Stimulated activated naive CD4-positive, alpha-beta T cell (primary cell): ENCODE data around the gene PCNX1.
"Not testable (repeated sequence)": the region's sequence is repeated elsewhere in the genome, so short reads cannot be mapped to it uniquely, and the experiment has no call there.

Source experiments
- DNase-seq, 6 experiments: peaks; one replicate each; lab custom pipeline; 2025; lab: John Stamatoyannopoulos, UW

Gene PCNX1

DNA sequence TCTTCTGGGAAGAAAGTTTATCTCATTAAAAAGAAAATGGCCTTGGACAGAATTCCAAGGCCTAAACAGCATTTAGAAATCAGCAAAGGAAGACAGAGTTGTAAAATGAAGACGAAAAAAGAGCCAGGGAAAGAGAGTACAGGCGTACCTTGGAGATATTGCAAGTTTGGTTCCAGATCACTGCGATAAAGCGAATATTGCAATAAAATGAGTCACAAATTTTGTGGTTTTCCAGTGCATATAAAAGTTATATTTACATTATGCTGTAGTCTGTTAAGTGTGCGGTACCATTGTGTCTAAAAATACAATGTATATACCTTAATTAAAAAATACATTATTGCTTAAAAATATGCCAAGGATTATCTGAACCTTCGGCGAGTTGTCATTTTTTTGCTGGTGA, 9.0 kb downstream of the PCNX1 start:
- DNase-seq = no peak

DNA sequence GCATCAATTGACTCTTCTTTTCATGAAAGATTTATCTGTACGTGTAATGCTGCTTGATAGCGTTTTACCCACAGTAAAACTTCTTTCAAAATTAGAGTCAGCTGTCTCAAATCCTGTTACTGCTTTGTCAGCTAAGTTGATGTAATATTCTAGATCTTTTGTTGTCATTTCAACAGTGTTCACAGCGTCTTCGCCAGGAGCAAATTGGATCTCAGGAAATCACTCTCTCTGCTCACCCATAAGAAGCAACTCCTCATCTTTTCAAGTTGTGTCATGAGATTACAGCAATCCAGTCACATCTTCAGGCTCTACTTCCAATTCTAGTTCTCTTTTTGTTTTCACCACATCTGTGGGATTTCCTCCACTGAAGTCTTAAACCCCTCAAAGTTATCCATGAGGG, 9.5 kb downstream of the PCNX1 start:
- DNase-seq = no peak

DNA sequence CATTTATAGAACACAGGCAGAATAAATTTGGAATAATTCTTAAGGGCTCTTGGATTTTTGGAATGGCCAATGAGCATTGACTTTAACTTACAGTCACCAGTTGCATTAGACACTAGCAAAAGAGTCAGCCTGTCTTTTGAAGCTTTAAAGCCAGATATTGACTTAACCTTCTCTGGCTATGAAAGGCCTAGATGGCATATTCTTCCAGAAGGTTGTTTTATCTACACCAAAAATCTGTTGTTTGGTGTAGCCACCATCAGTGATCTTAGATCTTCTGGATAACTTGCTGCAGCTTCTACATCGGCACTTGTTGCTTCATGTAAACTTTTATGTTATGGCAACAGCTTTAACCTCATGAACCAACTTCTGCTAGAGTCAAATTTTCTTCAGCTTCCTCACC, 10.4 kb downstream of the PCNX1 start:
- DNase-seq = peak in 3 of 6 experiments; percentile 12 to 27 (median 17)

DNA sequence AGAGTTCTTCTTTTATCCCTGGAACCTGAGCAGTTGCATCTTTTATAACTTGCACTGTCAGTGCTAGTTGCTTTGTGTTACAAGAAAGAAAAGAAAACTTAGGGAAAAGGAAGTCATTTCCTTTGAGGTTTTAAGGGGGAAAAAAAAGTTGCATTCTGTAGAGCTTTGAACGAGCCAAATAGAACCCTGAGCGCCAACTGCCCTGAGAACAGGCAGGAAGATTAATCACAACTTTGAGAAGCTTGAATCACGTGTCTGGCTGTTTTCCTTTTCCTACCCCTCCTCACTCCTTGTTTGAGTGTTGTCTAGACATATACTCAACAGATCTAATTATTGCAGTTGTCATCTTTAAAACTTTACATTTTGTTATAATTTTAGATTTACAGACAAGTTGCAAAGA, 12.5 kb downstream of the PCNX1 start:
- DNase-seq = peak in 1 of 6 experiments; percentile 6

DNA sequence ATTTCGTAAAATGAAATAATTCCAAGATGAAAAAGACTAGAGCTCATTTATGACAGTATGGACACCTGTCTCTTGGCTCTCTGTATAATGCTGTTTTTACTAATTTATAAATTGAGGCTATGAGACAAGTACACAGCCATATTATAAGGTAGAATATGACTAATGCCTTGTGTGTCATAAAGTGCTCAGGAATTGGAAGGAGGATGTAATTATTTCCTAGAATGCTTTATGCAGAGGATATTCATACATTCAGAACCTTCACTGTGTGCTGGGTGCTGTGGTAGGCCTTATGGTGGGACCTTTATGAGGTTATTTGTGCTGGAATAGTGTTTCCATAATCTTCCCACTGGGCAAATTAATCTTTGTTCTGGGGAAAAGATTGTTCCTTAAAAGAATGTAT, 13.3 kb downstream of the PCNX1 start:
- DNase-seq = no peak

DNA sequence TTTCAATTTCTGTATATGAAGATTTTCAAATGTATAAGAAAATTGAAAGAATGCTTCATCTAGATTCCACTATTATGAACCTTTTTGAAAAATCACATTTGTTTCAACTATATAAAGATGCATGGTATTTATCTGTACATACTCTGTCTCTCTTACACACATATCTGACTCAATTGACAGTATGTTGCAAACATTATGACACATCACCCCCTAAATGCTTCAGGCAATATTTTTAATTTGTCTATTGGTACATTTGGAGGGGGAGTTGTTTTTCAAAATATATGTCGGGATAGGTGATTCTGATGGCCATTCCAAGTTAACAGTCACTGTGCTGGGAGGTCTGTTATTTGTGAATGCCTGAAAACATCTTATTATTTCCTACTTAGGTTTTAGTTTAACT, 14.4 kb downstream of the PCNX1 start:
- DNase-seq = no peak

DNA sequence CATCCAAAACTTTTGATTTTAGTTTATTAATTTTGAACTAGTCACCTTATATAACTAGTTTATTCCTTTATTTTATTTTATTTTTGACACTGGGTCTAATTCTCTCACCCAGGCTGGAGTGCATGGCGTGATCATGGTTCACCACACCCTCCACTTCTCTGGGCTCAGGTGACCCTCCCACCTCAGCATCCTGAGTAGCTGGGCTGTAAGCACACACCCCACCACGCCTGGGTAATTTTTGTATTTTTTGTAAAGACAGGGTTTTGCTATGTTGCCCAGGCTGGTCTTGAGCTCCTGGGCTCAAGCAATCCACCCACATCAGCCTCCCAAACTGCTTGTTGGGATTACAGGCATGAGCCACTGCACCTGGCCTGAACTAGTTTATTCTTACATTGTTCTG, 17.3 kb downstream of the PCNX1 start:
- no peak for DNase-seq

DNA sequence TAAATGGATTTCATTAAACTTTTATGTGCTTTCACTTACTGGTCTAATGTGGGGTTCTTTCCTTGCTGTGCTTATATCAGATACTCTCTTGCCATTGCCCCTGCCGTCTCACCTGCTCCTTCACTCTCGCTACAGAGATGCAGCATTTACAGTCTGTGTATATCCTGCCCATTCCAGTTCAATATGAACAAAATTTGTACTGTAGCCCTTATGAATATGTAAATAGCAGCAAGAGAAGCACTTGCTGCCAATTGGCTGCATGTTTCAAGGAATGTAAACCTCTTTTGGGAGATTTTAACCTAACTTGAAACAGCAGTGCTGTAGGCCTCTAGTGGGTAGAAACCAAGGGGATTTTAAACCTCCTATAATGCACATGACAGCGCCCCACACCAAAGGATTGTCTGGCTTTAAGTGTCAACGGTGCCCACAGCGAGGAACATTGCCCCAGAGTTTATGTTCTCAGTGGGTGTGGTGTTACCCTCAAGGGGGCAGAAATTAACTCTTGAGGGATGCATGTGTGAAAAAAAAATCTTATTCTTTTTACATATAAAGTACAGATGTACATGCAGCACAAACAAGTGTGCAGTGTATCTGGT, 19.1 kb downstream of the PCNX1 start:
- DNase-seq = no peak

DNA sequence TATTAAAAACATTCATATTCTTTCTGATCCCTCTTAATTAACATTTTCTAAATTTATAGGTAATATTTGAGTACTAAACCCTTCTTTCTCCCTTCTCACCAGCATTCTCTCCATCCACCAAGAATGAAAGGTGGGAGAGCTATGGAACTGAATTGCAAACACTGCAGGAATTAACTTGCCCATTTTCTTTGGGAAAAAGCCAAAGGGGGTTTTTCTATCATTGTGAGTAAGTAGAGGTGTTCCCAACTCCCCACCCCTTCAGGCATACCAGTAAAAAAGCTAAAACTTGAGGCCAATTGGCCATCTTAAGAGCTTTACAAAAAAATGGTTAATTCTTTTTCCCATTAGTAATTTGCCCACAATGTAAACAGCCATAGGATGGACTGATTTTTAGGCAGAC, 23.7 kb downstream of the PCNX1 start:
- DNase-seq = no peak

DNA sequence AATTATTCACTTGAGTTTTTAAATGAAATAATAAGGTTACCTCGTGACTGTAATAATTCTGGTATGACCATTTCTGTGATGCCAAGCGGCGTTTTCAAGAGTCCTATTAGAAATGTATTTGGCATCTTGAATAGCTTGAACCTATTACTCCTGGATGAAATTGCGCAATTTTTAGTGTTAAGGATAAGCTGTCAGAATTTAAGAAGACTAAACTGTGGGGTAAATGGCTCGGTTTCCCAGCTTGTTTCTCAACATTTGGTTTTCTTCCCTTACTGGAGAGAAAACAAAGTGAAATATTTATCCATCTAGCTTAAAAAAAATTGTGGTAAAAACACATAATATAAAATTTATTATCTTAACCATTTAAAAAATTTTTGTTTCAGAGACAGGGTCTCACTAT, 26.8 kb downstream of the PCNX1 start:
- no peak for DNase-seq

DNA sequence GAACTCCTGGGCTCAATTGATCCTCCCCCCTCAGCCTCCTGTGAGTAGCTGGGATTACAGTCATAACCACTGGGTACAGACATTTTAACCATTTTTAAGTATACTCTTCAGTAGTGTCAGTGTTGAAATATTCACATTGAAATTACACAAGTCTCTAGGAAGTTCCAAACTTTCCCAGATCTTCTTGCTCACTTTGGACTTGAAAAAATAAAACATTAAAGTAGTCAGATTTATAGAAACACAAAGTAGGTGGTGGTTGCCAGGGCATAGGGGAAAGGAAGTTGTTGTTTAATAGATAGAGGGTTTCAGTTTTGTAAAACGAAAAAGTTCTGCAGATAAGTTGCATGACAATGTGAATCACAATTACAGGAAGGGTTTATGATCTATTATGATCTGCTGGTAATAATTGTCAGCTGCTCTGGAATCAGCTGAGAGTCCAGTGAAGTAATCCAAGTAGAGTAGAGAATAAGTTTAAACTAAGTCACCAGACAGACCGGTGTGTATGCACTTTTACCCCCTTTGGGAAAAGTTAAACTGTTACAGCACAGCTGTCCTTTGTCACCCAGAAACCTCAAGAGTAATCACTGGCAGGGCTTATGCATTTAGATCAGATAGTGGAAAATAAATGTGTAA, 27.4 kb downstream of the PCNX1 start:
- DNase-seq = peak in 1 of 6 experiments; percentile 18

DNA sequence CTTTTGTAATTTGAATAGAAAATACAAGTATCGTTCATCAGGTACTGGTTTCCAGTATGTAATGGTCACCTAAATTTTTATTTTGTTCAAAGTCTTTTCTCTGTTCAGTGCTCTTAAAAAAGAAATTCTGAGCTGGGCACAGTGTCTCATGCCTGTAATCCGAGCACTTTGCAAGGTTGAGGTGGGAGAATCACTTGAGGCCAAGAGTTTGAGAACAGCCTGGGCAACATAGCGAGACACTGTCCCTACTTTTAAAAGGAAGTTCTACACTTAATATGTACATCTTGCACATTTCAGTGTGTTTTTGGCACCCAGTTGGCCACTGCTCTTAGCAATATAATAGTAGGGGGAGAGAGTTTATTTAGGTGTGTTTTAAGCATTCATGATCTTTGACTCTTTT, 27.9 kb downstream of the PCNX1 start:
- DNase-seq = no peak

DNA sequence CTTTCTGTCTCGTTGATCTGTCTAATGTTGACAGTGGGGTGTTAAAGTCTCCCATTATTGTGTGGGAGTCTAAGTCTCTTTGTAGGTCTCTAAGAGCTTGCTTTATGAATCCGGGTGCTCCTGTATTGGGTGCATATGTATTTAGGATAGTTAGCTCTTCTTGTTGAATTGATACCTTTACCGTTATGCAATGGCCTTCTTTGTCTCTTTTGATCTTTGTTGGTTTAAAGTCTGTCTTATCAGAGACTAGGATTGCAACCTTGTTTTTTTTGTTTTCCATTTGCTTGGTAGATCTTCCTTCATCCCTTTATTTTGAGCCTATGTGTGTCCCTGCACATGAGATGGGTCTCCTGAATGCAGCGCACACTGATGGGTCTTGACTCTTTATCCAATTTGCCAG, 32.4 kb downstream of the PCNX1 start:
- not testable (repeated sequence) for DNase-seq

DNA sequence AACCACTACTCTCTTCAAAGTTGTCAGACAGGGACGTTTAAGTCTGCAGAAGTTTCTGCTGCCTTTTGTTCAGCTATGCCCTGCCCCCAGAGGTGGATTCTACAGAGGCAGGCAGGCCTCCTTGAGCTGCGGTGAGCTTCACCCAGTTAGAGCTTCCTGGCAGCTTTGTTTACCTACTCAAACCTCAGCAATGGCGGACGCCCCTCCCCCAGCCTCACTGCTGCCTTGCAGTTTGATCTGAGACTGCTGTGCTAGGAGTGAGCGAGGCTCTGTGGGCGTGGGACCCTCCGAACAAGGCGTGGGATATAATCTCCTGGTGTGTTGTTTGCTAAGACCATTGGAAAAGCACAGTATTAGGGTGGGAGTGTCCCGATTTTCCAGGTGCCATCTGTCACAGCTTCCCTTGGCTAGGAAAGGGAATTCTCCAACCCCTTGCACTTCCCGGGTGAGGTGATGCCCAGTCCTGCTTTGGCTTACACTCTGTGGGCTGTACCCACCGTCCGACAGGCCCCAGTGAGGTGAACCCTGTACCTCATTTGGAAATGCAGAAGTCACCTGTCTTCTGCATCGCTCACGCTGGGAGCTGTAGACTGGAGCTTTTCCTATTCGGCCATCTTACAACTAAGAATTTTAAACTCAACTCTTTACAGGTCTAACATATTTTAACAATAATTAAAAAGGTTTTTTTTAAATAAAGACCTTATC, 34.5 kb downstream of the PCNX1 start:
- peak; percentile 42 to 82 (median 68) for DNase-seq

DNA sequence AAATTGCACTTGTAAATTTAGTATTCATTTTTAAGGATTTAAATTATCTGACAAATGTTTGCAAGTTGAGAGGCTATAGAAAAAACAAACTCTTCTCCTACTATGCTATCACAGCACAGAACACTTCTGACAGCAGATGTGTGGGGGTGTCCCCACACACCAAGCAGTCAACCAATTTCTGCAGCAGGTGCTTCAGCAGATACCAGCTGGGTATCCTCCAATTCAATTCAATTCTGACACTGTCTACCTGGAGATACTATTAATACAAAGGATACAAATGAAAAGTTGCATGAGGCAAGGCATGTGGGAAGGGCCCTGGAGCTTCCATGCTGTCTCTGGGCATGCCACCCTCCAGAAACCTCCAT, 35.1 kb downstream of the PCNX1 start:
- DNase-seq = no peak

DNA sequence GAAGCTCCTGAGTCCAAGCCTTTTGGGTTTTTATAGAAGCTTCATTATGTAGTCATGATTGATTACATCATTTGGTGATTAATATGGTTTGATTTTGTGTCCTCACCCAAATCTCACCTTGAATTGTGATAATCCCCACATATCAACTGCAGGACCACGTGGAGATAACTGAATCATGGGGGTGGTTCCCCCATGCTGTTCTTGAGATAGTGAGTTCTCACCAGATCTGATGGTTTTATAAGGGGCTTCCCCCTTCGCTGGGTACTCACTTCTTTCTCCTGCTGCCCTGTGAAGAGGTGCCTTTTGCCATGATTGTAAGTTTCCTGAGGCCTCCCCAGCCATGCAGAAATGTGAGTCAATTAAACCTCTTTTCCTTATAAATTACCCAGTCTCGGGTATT, 35.5 kb downstream of the PCNX1 start:
- not testable (repeated sequence) for DNase-seq

DNA sequence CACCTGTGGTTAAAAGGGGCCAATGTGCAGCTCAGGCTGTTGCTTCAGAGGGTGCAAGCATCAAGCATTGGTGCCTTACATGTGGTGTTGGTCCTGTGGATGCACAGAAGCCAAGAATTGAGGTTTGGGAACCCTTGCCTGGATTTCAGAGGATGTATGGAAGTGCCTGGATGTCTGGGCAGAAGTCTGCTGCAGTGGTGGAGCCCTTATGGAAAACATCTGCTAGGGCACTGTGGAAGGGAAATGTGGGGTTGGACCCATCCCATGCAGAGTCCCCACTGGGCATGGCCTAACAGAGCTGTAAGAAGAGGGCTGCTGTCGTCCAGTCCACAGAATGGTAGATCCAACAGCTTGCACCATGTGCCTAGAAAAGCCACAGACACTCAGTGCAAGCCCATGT, 36.6 kb downstream of the PCNX1 start:
- no peak for DNase-seq

DNA sequence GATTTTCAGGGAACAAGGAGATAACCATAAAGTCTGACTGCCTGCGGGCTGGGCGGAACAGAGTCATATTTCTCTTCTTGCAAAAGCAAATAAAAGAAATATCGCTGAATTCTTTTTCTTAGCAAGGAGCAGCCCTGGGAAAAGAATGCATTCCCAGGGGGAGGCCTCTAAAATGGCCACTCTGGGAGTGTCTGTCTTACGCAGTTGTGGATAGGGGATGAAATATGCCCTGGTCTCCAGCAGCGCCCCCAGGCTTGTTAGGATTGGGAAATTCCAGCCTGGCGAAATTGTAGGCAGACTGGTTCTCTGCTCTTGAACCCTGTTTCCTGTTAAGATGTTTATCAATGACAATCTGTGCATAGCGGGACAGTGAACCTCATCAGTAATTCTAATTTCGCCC, 40.5 kb downstream of the PCNX1 start:
- DNase-seq = no peak

DNA sequence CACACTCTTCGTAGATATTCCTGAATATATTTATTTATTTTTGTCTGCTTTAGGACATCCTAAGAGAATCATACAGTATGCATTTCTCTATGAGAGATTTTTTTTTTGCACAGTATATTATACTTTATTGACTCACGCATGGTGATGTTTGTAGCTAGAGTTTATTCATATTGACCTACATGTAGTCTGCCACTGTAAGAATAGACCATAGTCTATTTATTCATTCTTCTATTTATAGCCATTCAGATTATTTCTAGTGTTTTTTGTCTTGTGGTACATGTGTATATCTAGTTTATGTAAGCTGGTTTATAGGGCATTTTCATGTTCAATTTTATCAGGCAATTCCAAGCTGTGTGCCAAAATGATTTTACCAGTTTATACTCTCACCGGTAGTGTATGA, 45.2 kb downstream of the PCNX1 start:
- DNase-seq = no peak

DNA sequence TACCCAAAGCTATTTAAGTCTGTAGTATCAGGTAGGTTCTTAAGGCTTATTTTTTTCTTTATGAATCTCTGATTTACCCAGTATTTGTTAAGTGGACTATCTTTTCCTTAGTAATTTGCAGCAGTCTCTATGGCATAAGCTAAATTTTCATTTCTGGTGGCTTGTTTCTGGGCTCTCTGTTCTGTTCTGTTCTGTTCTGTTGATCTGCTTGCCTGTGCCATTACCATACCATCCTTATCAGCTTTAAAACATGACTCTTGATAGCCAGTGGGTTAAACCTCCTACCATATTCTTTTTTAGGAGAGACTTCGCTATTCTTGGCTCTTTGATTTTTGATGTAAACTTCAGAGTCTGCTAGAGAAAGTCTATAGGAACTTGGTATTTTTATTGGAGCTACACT, 46.8 kb downstream of the PCNX1 start:
- no peak for DNase-seq

DNA sequence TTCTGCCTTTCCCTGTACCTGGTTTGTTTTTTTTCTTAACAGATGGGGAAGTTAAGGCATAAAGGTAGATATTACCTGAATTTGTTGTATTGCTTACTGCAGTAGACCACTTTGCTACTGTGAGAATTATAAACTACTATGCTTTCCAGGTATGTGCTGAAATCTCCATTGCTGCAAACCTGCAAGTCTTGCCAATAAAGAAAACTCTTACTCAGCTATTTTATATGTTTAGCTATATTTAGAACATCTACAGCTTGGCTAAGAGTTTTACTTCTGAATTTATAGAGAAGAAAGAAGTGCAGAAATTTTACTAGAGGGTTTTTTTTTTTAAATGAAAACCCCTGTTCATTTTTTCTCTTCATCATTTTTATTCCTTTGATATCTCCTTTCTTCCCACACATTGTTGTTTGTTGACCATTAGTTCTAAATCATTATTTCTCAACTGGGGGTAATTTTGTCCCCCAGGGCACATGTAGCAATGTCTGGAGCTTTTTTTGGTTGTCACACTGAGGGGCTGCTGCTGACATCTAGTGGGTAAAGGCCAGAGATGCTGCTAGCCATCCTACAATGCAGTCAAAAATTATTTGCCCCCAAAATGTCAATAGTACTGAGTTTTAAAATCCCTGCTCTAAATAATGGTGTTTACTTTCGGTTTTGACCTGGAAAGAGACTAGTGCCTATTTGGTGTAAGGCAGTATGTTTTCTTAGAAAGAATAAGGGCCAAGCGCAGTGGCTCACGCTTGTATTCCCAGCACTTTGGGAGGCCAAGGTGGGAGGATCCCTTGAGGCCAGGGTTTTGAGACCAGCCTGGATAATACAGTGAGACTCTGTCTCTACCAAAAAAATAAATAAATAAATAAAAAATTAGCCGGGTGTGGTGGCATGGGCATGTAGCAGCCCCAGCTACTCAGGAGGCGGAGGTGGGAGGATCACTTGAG, 48.6 kb downstream of the PCNX1 start:
- peak in 5 of 6 experiments; percentile 8 to 60 (median 35) for DNase-seq

DNA sequence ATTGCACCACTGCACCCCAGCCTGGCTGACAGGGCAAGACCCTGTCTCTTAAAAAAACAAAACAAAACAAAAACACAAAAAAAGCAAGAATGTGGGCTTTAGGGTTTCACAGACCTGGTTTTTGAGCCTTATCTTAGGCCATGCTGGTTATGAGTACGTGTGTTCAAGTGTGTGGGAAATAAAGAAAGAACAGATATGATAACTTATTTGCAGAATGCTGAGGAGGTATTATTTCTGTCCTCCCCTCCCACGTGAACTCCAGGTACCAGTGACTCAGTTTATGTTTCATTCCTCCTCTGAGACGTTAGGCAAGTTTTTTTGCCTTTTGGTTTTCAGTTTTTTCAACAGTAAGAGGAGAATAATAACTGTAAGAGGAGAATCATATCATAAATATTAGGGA, 49.3 kb downstream of the PCNX1 start:
- no peak for DNase-seq

DNA sequence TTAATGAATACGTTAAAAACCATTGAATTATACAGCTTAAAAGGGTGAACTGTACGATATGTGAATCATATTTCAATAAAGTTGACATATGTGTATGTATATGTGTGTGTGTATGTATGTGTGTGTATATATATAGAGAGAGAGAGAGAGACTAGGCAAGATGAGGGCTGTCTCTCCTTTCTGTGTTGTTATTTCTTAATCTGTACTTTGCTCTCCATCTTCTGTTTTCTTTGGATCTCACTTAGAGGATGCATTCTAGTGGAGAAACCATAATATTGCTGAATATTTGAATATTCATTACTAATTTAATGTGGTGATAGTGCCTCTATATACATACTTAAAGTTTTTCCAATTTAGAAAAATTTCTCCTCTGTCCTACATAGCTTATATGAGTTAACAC, 50.5 kb downstream of the PCNX1 start:
- no peak for DNase-seq
